IMR-90 (cell line): ENCODE measurements around the gene CIZ1. TPM values are rescaled to one million over a fixed set of nuclear protein-coding genes. Genes with fewer than 3 reads are reported as not detected.
"Not testable (repeated sequence)": the region's sequence is repeated elsewhere in the genome, so short reads cannot be mapped to it uniquely, and the experiment has no call there.

Experiments
- ATAC-seq: fragments of 200-7000 bp; cut with Tn5 transposase; 2 replicates; pipeline ENCODE4 v1.9.1; 2020; ENCODE audit warnings: low read depth, mild to moderate bottlenecking, moderate library complexity
- BruUV-seq: library from RNA; stranded (reverse); fragments of 400-500 nt; replicated peaks from 2 replicates; lab custom pipeline; 2021; lab: Mats Ljungman, UMichigan
- CTCF ChIA-PET: fragments of 300-600 bp; formaldehyde crosslinking; extraction: SDS; loops from one replicate; lab custom pipeline; 2021; ENCODE audit warnings: antibody characterized with exemption; lab: Yijun Ruan, JAX
- POLR2A ChIA-PET: fragments of 300-600 bp; sonication (Branson Sonifier 250); formaldehyde crosslinking; loops from one replicate; lab custom pipeline; 2022; ENCODE audit warnings: antibody characterized with exemption; ENCODE audit not compliant: unreplicated experiment; lab: Charles Lee
- DNase-seq: peaks from one replicate; pipeline ENCODE4 v3.0.0; 2013
- H2AFZ ChIP-seq: replicated peaks from 2 replicates; pipeline ENCODE3; 2013; ENCODE audit warnings: low read length, mild to moderate bottlenecking; ENCODE audit not compliant: poor library complexity
- H2AK5ac ChIP-seq: 2 replicates; pipeline ENCODE4 v1.6.1; 2013; ENCODE audit warnings: low read depth, low read length, inconsistent platforms
- H2AK9ac ChIP-seq: replicated peaks from 2 replicates; pipeline ENCODE3; 2013; ENCODE audit warnings: mild to moderate bottlenecking, low read depth, low read length, moderate library complexity; ENCODE audit not compliant: poor library complexity
- H2BK120ac ChIP-seq: 2 replicates; pipeline ENCODE4 v1.6.1; 2013; ENCODE audit warnings: low read depth, low read length, inconsistent platforms
- H2BK15ac ChIP-seq: 3 replicates; pipeline ENCODE4 v1.6.1; 2013; ENCODE audit warnings: low read depth, low read length, inconsistent platforms
- H2BK20ac ChIP-seq: 2 replicates; pipeline ENCODE4 v1.6.1; 2013; ENCODE audit warnings: low read depth, mild to moderate bottlenecking, inconsistent platforms, low read length, moderate library complexity
- H2BK5ac ChIP-seq: 2 replicates; pipeline ENCODE4 v1.6.1; 2013; ENCODE audit warnings: mild to moderate bottlenecking, low read depth, low read length, inconsistent platforms; ENCODE audit not compliant: poor library complexity, severe bottlenecking
- H3K14ac ChIP-seq: replicated peaks from 2 replicates; pipeline ENCODE4 v1.6.1; 2013; ENCODE audit warnings: low read depth, low read length, inconsistent platforms
- H3K18ac ChIP-seq: 2 replicates; pipeline ENCODE4 v1.6.1; 2013; ENCODE audit warnings: low read depth, low read length, control low read depth
- H3K23ac ChIP-seq: 2 replicates; pipeline ENCODE4 v1.6.1; 2013; ENCODE audit warnings: low read depth, low read length, inconsistent platforms
- H3K27ac ChIP-seq: 2 replicates; pipeline ENCODE4 v1.5.1; 2013; ENCODE audit warnings: mild to moderate bottlenecking, control low read depth, low read length; ENCODE audit not compliant: insufficient read depth
- H3K27me3 ChIP-seq: 2 replicates; pipeline ENCODE4 v1.6.1; 2013; ENCODE audit warnings: low read length; ENCODE audit not compliant: control insufficient read depth, insufficient read depth
- H3K36me3 ChIP-seq: 2 replicates; pipeline ENCODE4 v1.6.1; 2013; ENCODE audit warnings: low read length, mixed read lengths; ENCODE audit not compliant: control insufficient read depth, insufficient read depth
- H3K4ac ChIP-seq: 2 replicates; pipeline ENCODE4 v1.6.1; 2013; ENCODE audit warnings: low read depth, low read length, inconsistent platforms
- H3K4me1 ChIP-seq: 2 replicates; pipeline ENCODE4 v1.6.1; 2013; ENCODE audit warnings: low read length, mixed read lengths; ENCODE audit not compliant: control insufficient read depth, insufficient read depth
- H3K4me2 ChIP-seq: 2 replicates; pipeline ENCODE4 v1.6.1; 2013; ENCODE audit warnings: low read depth, mild to moderate bottlenecking, control low read depth, low read length, moderate library complexity
- H3K4me3 ChIP-seq: 2 replicates; pipeline ENCODE4 v1.5.1; 2013; ENCODE audit warnings: low read depth, mild to moderate bottlenecking, control low read depth, low read length, moderate library complexity; ENCODE audit not compliant: insufficient read depth
- H3K56ac ChIP-seq: 2 replicates; pipeline ENCODE4 v1.6.1; 2013; ENCODE audit warnings: low read length, inconsistent platforms; ENCODE audit not compliant: insufficient read depth; ENCODE audit errors: extremely low read depth
- H3K79me1 ChIP-seq, 2 experiments: 2 replicates each; pipeline ENCODE4 v1.6.1; 2013; ENCODE audit warnings: low read length in 2 of 2, inconsistent platforms in 1 of 2, low read depth in 1 of 2
- H3K9ac ChIP-seq: 2 replicates; pipeline ENCODE4 v1.6.1; 2013; ENCODE audit warnings: low read depth, low read length, control low read depth
- H3K9me1 ChIP-seq: 2 replicates; pipeline ENCODE4 v1.6.1; 2013; ENCODE audit warnings: low read length, inconsistent platforms; ENCODE audit not compliant: insufficient read depth
- H3K9me3 ChIP-seq: 2 replicates; pipeline ENCODE4 v1.6.1; 2013; ENCODE audit warnings: low read length; ENCODE audit not compliant: control insufficient read depth, insufficient read depth
- H4K20me1 ChIP-seq: 2 replicates; pipeline ENCODE4 v1.6.1; 2013; ENCODE audit warnings: low read length, inconsistent platforms; ENCODE audit not compliant: insufficient read depth
- H4K5ac ChIP-seq: 2 replicates; pipeline ENCODE4 v1.6.1; 2013; ENCODE audit warnings: mild to moderate bottlenecking, low read depth, low read length, control low read depth
- H4K8ac ChIP-seq, 2 experiments: 2 replicates each; pipeline ENCODE4 v1.6.1; 2013; ENCODE audit warnings: low read depth in 2 of 2, low read length in 2 of 2, control low read depth in 1 of 2, inconsistent platforms in 1 of 2
- H4K91ac ChIP-seq: 2 replicates; pipeline ENCODE4 v1.6.1; 2013; ENCODE audit warnings: low read depth, low read length, inconsistent platforms; ENCODE audit not compliant: insufficient read depth
- WGBS, 2 experiments: methylation state at CpG; one replicate each; pipeline versions ENCODE4 v1.1.5 to v1.1.7; 2013; ENCODE audit warnings: missing lambda C conversion rate in 2 of 2; ENCODE audit not compliant: insufficient read length in 1 of 2; ENCODE audit errors: extremely low coverage in 2 of 2; 5-methylcytosine and 5-hydroxymethylcytosine counted together
- dilution Hi-C: fragments of 300-500 bp; cut with HindIII; formaldehyde crosslinking; loops from one replicate; pipeline ENCODE4 v1.14.3; 2018; ENCODE audit warnings: low sequenced_read_pairs; ENCODE audit not compliant: unreplicated experiment
- in situ Hi-C: fragments of 300-500 bp; cut with MboI; formaldehyde crosslinking; loops from 3 replicates; pipeline ENCODE4 v1.14.3; 2019; ENCODE audit warnings: low sequenced_read_pairs, inconsistent platforms, mixed read lengths
- intact Hi-C: fragments of 100-400 bp; cut with micrococcal nuclease; formaldehyde crosslinking; loops from 2 replicates; pipeline ENCODE4 v1.10.0; 2022
- polyA plus RNA-seq, 3 experiments: library from polyadenylated mRNA; depleted of rRNA; stranded (reverse); fragments of >200 nt; gene quantifications; 2 replicates each; pipeline ENCODE4 v1.2.3, GENCODE V29; 2012; ENCODE audit warnings: low replicate concordance in 1 of 3
- total RNA-seq: library from RNA; depleted of rRNA; stranded (reverse); fragments of >200 nt; gene quantifications from 2 replicates; pipeline ENCODE4 v1.2.3, GENCODE V29; 2012

The CIZ1 gene
- total and polyA plus RNA-seq, 2 of the 4 experiments (the other 2 are of a cell fraction): 13.8 to 51.9 TPM

- H3K9me1 ChIP-seq, H3K9me3 ChIP-seq, H4K91ac ChIP-seq, H2AFZ ChIP-seq, H2BK120ac ChIP-seq, H3K23ac ChIP-seq, H2AK9ac ChIP-seq, dilution Hi-C loops, CTCF ChIA-PET, ATAC-seq, H2BK20ac ChIP-seq, H2AK5ac ChIP-seq, H3K18ac ChIP-seq, BruUV-seq, H3K36me3 ChIP-seq, in situ Hi-C loops, H4K5ac ChIP-seq, H2BK15ac ChIP-seq, POLR2A ChIA-PET, H3K27ac ChIP-seq, H3K14ac ChIP-seq, H3K56ac ChIP-seq, H3K9ac ChIP-seq, DNase-seq, intact Hi-C loops, H2BK5ac ChIP-seq, H4K8ac ChIP-seq, H4K20me1 ChIP-seq, H3K4me1 ChIP-seq, H3K4me3 ChIP-seq, H3K4ac ChIP-seq, H3K4me2 ChIP-seq: not testable (repeated sequence)
- H3K27me3 ChIP-seq: peaks cover 14% of the 10 kb centered on the region
- peaks cover 6 to 19% of the 10 kb centered on the region in 2 experiments; a peak in 3 of 4 replicates for H3K79me1 ChIP-seq
- 91% methylated on average over 4 of the region's 8 CpGs; no CpG with 5 or more reads in 1 of the 2 experiments for WGBS, 2 experiments
These were observed 60.0 kb downstream of the CIZ1 start for GRCh38 chr9:128131346-128131745.

- H2AFZ ChIP-seq, POLR2A ChIA-PET, BruUV-seq, ATAC-seq, H2BK15ac ChIP-seq, CTCF ChIA-PET, H3K9ac ChIP-seq, H3K4me1 ChIP-seq, intact Hi-C loops, H2BK20ac ChIP-seq, H4K8ac ChIP-seq, H3K4me3 ChIP-seq, H3K9me1 ChIP-seq, H2AK9ac ChIP-seq, H3K36me3 ChIP-seq, in situ Hi-C loops, H4K20me1 ChIP-seq, H3K14ac ChIP-seq, dilution Hi-C loops, H3K9me3 ChIP-seq, H3K23ac ChIP-seq, H3K4me2 ChIP-seq, H2BK120ac ChIP-seq, H4K5ac ChIP-seq, H3K18ac ChIP-seq, H2AK5ac ChIP-seq, H3K27ac ChIP-seq, H3K4ac ChIP-seq, H2BK5ac ChIP-seq, DNase-seq, H4K91ac ChIP-seq, H3K56ac ChIP-seq: not testable (repeated sequence)
- Histone ChIP-seq H3K27me3 (peaks cover 13% of the 10 kb centered on the region), H3K79me1 (peaks cover 6 to 26% of the 10 kb centered on the region in 2 experiments; a peak in 3 of 4 replicates)
- no CpG with 5 or more reads among the region's 7 CpGs for WGBS, 2 experiments
These were observed 60.7 kb downstream of the CIZ1 start for GRCh38 chr9:128130651-128131050.
